SKM-1 (cell line): ENCODE data around the gene ZNF595.
A peak's percentile ranks its signal among the peaks of the same experiment; 100 is the strongest.
"Not testable (repeated sequence)": the region's sequence is repeated elsewhere in the genome, so short reads cannot be mapped to it uniquely, and the experiment has no call there.

Source experiments
- DNase-seq: peaks from one replicate; lab custom pipeline; 2025; ENCODE audit not compliant: unreplicated experiment; lab: John Stamatoyannopoulos, UW

The ZNF595 gene

DNA sequence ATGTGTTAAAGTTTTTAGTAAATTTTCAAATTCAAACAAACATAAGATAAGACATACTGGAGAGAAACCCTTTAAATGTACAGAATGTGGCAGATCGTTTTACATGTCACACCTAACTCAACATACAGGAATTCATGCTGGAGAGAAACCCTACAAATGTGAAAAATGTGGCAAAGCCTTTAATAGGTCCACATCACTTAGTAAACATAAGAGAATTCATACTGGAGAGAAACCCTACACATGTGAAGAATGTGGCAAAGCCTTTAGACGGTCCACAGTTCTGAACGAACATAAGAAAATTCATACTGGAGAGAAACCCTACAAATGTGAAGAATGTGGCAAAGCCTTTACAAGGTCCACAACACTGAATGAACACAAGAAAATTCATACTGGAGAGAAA, 32.8 kb downstream of the ZNF595 start:
- DNase-seq = no peak

GRCh38 chr4:86559-87324, 33.6 kb downstream of the ZNF595 start:
- not testable (repeated sequence) for DNase-seq

DNA sequence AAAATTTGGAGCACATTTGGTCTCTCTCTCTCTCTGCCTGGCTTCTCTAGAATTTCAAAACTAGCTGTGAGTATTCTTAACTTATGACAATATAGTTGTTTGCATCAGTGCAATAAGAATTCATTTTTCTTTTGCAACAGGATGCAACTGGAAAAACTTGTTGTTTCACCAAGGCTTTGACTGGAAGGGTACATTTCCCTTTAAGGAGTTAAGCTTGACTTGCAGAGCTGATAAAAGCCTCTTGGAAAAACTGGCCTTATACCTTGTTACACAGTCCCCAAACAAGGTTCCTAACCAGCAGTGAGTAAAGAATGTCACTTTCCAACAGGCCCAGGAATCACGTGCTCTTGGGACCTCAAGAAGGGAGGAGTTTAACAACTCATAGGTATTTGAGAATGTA, 45.3 kb downstream of the ZNF595 start:
- no peak for DNase-seq

DNA sequence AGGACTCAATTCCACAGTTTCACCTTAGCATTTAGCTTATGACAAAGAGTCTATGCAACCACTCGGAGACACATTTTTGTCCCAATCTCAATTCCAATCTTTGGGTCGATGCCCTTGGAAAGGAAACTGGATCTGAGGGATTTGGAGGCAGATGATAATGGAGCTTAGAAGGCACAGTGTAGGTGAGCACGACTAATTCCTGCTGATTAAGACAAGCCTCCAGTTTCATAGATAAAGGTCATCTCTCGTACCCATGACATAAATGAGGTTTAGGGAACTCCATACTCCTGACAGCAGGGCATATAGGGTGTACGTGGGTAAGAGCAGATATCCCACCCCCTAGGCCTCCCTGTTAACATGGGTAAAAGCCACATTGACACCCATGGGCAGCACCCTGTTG, 46.7 kb downstream of the ZNF595 start:
- no peak for DNase-seq

DNA sequence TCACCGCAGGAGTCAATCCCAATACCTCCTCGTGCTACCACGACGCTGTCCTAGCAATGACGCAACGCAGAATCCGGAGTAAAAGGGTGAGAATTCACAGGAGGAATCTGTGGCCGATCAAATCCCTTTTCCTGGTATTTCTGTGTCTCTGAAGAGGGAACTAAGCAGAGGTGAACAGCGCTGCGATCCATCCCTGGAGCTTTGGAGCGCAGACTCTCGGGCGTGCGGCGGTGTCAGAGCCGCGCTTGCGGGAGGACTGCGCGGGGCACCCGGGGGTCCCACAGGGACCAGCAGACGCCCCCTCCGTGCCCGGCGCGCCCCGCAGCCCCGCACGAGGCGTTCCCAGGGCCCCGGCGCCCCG, 53.9 kb downstream of the ZNF595 start:
- DNase-seq = no peak

DNA sequence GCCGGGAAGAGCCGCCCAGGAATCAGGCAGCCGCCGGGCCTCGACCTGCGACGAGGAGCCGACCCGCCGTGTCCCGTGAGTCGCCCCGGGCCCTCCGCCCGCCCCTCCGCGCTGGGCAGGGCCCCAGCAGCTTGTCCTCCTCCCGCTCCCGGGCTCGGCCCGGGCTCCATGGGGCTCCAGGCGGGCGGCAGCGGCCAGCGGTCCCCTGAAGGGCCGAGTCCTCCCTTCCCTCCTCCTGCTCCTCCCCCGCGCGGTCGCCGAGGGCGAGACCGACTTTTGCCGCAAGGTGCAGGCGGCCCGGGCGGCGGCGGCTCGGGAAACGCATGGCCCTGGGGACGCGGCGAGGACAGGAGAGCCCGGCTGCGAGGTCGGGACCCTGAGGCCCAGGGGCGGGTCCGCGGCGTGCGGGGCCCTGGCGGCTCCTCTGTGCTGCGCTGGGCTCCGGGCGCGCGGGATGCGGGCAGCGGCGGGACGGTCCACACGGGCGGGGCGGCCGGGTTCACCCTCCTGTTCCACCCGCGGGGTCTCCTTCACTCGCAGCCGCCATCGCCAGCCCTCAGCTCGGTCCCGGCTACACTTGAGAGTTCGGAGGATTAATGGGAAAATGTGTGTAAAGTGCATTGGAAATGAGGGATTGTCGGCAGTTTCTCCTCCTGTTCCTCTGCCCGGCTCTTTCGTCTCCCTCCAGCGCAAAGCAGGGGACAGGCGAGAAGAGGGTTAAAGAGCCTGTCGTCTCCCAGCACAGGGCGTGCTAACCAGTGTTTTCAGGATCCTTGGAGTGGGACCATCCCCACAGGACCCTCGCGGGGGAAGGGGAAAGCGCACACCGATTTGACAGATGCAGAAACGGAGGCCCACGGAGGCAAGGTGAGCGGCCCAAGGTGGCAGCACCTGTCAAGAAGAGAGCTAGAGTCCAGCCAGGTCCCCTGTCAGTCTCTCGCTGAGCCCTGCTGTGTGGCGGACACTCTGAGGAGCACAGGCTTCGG, 54.6 kb downstream of the ZNF595 start:
- no peak for DNase-seq

DNA sequence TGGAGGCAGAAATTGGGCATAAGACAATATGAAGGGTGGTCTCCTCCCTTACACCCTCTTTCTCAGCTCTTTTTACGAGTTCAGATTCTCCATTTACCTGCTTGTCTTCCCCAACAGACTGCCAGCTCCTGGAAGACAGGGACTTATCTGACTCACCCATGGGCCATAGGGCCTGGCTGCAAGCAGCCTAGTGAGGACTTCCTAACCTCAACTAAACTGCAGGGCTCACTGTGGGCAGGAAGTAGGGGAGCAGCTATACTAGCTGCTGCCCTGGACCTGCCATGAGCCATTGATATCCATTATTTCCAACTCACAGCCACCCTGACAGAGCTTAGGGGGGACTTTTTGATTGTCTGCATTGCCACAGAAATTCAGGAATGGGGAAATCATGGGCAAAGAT, 59.6 kb downstream of the ZNF595 start:
- DNase-seq = no peak

DNA sequence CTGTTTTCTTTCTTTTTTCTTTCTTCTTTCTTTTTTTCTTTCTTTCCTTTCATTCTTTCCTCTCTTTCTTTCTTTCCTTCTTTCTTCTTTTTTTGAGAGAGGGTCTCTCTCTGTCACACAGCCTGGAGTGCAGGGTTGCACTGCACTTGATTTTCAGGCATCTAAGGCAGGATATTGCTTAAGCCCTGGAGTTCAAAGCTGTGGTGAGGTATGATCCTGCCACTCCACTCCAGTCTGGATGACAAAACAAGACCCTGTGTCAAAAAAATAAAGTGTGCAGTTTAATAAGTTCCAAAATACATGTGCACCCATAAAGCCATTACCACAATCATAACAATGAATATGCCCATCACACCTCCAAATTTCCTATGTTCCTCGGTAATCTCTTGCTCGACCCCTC, 60.6 kb downstream of the ZNF595 start:
- DNase-seq = no peak

DNA sequence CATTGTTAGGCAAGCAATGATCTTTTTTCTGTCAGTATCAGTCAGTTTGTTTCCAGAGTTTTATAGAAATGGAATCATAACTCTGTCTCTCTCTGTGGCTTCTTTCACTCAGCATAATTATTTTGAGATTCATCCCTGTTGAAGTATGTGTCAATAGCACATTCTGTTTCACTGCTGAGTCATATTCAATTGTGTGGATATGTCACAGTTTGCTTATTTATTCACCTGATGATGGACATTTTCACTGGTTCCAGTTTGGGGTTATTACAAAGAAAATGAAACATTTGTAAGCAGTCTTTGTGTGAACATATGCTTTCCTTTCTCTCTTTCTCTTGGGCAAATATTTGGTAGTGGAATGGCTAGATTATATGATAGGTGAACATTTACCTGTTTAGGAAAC, 61.0 kb downstream of the ZNF595 start:
- DNase-seq = no peak

DNA sequence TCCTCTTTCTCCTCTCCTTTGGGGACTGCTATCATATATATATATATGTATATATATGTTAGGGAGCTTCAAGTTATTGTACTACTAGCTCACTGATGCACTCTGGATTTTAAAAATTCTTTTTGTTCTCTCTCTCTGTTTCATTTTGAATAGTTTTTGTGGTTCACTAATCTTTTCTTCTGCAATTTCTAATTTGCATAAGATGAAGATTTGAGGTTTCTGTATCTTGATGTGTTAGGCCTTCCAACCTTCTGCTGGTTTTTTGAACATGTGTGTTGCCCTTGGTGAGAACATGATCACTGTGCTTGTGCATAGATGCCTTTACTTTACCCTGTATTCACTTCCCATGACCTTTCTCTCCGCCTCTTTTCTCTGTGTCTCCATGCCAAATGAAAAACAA, 63.4 kb downstream of the ZNF595 start:
- DNase-seq = no peak

DNA sequence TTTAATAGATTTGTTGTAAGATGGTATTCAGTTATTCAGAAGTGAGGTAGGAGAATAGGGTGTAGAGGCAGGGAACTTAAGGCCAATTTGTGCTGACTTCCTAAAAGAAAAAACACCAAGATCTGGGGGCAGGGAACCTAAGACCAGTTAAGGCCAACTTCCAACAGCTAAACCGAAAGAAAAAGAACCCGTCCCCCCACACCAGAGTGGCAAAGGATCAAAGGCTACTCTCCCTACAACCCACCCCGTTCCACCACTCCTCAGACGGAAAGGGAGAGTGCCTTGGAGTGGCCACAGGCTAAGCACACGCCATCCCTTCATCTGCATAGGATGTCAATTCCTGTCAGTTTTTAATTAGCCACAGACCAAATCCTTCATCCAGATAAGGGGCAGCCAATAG, 67.5 kb downstream of the ZNF595 start:
- no peak for DNase-seq

GRCh38 chr4:121408-122084, 68.4 kb downstream of the ZNF595 start:
- DNase-seq = peak; percentile 76

- not testable (repeated sequence) for DNase-seq
These were observed 70.8 kb downstream of the ZNF595 start for GRCh38 chr4:123922-124274.

GRCh38 chr4:124275-125081, 71.4 kb downstream of the ZNF595 start, which contains the start of gene ZNF718:
Gene ZNF718 (plus strand): TSS chr4:124501. CDS start chr4:124671, 170 bp downstream.
- DNase-seq = peak; percentile 81

DNA sequence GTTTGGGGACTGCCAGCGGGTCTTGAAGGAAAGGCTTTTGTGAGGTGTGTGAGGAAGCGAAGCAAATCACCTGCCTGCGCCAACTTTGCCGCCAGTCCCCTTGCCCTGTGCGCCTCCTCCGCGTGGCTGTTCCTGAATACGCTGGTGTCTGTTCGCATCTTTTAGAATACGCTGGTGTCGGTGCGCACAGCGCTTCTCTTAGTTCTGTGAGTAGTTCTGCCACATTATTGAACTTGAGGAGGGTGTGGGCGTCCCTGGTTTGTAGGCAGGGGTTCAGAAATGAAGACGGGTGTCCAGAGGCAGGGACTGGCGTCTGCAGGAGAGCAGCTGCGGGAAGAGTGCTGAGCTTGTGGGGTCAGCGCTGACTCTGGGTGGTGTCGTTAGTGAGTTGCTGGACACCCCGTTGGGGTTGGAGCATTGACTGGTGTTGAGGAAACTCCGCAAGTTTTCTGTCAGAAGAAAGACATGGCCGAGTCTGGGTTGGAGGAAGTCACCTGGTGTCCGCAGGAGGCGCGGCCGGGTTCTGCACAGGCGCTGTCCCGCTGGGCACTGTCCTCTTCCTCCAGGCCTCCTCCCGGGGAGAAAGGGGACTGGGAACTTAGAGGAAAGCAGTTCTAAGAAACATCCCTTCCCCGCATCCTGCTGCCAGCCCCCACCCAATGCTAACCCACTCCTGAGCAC, 72.1 kb downstream of the ZNF595 start:
- no peak for DNase-seq

DNA sequence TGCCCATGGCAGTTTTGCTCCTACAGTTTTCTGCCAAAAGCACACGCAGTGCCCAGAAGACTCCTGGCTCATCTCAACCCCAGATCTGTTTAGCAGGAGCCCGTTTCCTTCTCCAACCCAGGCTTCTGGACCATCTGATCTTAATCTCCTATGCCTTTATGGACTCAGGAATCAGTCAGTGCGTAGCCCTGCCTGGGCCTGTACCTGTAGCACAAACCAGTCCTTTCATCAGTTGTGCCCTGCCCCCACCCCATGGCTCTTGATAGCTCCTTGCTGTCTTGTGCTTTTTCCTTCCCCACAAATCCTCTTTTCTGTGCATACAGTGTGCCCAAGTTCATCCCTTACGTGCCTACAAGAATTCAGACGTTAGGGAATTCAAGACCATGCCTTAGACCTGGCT, 72.7 kb downstream of the ZNF595 start:
- DNase-seq = no peak

- DNase-seq = no peak
These were observed 79.4 kb downstream of the ZNF595 start for GRCh38 chr4:132483-132882.
